ENCODE measurements around the gene STARD10.

STARD10 gene

DNA sequence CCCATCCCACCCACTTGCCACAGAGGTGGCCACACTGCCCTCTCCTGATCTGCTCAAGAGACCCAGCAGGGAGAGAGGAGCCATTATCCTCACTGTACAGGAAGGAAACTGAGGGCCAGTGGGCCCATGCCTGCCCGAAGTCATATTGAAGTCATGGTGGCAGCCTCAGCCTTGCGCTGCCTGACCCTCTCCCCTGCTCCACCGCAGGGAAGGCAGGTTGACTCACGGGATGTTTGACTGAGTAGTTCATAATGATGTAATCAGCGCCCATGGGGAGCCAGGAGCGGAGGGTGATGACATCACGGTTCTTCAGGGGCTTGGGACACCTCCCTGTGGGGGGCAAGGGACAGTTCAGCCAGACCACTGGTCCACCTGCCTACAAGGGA is 35.5 kb downstream of the STARD10 start:
- H3K4me2 ChIP-seq, result no peak overlapping the region
- no peaks in the 10 kb centered on the region for H3K27me3 ChIP-seq
- H3K36me3 ChIP-seq, result peaks cover 13% of the 10 kb centered on the region; the same call in 1 of the 2 replicates
- no peak overlapping the region for H3K4me3 ChIP-seq
- peaks cover 31% of the 10 kb centered on the region for H3K4me1 ChIP-seq
- TF ChIP-seq Cebpa-rat (IDR thresholded peaks at IDR 0.05), result no peak
- no peaks in the 10 kb centered on the region for H4K20me1 ChIP-seq
- no peaks in the 10 kb centered on the region for H3K9me3 ChIP-seq
- H3K27ac ChIP-seq, result no peak overlapping the region
- no peak overlapping the region for H3K9ac ChIP-seq

DNA sequence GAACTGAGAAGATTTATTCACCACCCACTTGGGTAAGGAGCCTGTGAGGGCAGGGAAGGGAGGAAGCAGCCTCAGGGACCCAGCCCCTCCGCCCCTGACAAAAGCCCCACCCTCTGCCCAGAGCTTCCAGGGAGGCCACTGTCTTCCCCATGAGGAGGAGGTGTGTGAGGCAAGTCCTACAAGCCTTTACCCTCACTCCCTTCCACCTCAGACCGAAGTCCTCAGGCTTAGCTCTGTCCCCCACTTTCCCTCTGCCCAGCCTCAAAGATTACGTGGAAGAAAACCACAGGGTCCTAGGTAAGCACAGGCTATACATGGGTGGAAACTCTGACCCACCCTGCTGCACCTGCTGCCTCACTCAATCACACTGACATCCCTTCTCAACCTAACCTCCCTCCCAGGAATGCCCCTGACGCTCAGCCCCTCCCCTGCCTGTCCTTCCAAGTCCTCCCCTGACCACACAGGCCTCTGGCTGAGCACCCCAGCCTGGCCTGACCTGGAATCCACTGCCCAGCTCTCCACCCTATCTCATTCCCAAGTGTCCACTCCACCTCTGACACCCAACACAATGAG is 38.0 kb downstream of the STARD10 start:
- Histone ChIP-seq H3K4me1 (peaks cover 40% of the 10 kb centered on the region), H3K9me3 (no peaks in the 10 kb centered on the region), H4K20me1 (peaks cover 4% of the 10 kb centered on the region; the same call in 1 of the 2 replicates), H3K27ac (no peak overlapping the region), H3K27me3 (no peaks in the 10 kb centered on the region), H3K4me3 (no peak overlapping the region), H3K9ac (no peak overlapping the region), H3K36me3 (peaks cover 13% of the 10 kb centered on the region; the same call in 1 of the 2 replicates), H3K4me2 (no peak overlapping the region)
- TF ChIP-seq Cebpa-rat (IDR thresholded peaks at IDR 0.05), result no peak

DNA sequence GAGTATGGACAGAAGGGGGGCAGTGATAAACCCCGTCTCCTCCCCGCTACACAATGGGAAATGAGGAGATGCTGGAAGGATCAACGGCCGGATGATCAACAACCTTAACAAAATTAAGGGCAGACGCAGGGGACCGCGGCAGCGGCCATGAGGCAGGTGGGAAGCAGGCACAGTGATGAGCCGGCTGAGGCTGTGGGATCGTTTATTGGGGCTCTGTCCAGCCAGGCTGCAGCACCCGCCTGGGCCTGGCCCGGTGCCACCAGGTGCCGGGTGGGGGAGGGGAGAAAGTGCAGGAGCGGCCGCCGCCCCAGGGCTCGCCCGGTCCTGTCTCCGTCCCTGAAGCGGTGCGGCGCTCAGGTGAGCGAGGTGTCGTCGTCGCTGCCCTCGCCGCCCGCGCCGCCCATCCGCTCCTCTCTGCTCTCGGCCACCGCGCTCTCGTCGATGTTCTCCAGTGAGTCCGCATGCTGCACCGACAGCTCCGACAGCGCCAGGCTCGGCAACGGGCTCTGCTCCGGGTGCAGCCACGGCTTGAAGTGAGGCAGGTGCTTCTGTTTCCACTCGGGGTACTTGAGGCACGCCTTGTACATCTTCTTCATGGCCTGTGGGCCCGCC is 39.2 kb downstream of the STARD10 start:
- H3K4me2 ChIP-seq, result no peak overlapping the region
- H3K36me3 ChIP-seq, result peaks cover 13% of the 10 kb centered on the region; the same call in 1 of the 2 replicates
- H3K4me1 ChIP-seq, result peaks cover 49% of the 10 kb centered on the region
- no peaks in the 10 kb centered on the region for H3K27me3 ChIP-seq
- TF ChIP-seq Cebpa-rat (IDR thresholded peaks at IDR 0.05), result no peak
- H4K20me1 ChIP-seq, result peaks cover 15% of the 10 kb centered on the region
- no peak overlapping the region for H3K4me3 ChIP-seq
- H3K27ac ChIP-seq, result no peak overlapping the region
- no peaks in the 10 kb centered on the region for H3K9me3 ChIP-seq
- H3K9ac ChIP-seq, result no peak overlapping the region

DNA sequence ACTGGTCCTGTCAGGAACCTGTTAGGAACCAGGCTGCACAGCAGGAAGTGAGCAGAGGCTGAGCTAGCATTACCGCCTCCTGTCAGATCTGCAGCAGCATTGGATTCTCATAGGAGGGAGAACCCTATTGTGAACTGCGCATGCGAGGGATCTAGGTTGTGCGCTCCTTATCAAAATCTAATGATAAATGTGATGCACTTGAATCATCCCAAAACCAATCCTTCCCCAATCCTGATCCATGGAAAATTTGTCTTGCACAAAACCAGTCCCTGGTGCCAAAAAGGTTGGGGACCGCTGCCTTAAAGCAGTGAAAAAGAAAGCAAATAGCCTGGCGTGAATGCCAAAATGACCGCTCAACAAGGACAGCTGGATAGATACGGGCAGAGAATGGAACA is 39.7 kb downstream of the STARD10 start:
- H3K9ac ChIP-seq, result no peak overlapping the region
- 0 out of 2 replicates have a peak overlapping the region, but pooled peaks have one; percentile 98 for H3K4me2 ChIP-seq
- no peak for TF ChIP-seq Cebpa-rat (IDR thresholded peaks at IDR 0.05)
- no peak overlapping the region for H3K4me3 ChIP-seq
- peaks cover 15% of the 10 kb centered on the region for H4K20me1 ChIP-seq
- no peak overlapping the region for H3K27ac ChIP-seq
- no peaks in the 10 kb centered on the region for H3K9me3 ChIP-seq
- peaks cover 13% of the 10 kb centered on the region; the same call in 1 of the 2 replicates for H3K36me3 ChIP-seq
- H3K27me3 ChIP-seq, result no peaks in the 10 kb centered on the region
- peaks cover 45% of the 10 kb centered on the region for H3K4me1 ChIP-seq

DNA sequence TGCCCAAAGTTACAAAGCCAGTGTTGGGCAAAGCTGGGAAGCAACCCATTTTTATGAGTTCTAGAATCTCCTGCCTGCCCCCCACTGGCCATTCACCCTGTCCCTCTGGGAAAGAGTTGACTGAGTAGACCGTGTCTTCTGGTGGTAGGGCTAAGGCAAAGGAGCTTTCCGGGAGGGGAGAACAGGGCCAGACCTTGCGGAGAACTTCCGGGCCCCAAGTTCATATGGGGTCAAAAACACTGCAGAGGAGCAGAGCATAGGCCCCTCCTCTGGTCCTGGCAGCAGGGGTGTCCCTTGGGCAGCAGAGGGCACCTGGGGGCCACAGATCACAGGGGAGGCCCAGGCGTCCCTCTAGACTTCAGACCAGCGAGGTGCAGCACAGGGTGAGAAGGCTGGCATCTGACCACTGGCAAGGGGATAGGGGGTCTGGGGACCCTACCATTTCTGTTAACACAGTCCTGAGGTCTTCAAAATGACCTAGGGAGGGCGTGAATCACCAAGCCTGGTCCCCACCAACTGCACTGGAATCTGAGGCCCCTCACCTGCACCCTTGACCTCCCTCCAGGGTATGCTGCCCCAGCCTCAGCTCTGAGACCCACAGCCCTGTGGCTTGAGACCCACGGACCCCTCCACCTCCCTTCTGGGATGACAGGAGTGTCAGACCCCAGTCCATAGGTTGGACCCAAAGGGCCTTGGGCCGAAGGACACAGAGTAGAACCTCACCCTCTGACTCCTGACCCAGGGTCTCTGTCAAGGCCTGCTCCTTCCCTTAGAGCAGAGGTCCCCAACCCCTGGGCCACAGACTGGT is 40.3 kb downstream of the STARD10 start:
- Histone ChIP-seq H3K27ac (peak overlapping the region; percentile 80; the same call in 1 of the 2 replicates), H3K4me1 (peaks cover 43% of the 10 kb centered on the region), H3K4me3 (no peak overlapping the region)

DNA sequence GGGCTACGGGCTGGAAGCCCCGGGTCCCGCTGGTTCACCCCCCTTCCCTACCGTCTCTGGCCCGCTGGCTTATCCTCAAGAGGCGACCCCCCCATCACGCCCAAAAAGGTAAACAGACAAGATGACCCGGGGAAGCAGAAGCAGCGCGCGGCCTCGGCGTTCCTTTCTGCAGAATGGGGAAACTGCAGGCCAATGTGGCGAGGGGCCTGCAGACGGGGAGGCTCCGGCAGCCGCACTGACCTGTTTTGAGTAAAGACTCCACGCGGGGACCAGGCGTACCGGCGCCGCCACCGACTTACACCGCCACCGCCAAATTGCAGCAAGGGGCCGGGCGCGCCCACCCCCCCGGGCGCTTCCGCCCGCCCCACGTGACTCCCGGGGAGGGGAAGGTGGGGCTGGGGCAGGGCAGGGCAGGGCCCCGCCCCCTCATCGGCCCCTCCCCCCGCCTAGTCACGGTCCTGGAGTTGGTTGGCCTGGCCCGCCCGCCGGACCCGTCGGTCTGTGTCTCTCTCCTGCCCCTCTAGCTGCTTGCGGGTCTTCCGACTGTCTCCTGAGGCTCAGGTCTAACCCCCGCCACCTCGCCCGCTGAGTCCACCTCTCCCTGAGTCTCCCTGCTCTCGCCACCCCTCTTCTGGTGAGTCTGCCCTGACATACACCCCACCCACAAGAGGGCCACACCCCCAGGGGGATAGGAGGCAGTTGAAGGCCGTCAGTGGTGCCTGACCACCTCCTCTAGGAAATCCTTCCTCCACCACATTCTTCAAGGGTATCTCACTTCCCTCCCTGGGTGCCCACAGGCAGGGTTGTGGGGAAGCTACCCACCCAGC is 41.5 kb downstream of the STARD10 start, which contains the start of gene ARAP1:
TSS of gene ARAP1 (minus strand) at position 321 of the 827 bp plus-strand sequence. CDS start 25,280 bp downstream, outside the sequence.
- H3K36me3 ChIP-seq, result peaks cover 3% of the 10 kb centered on the region; the same call in 1 of the 2 replicates
- H3K4me2 ChIP-seq, result peak within 1 kb of the TSS; percentile 98
- H3K4me3 ChIP-seq, result peak within 1 kb of the TSS; percentile 83
- H3K27ac ChIP-seq, result peak within 1 kb of the TSS; percentile 80
- no peaks in the 10 kb centered on the region for H3K9me3 ChIP-seq
- no peaks in the 10 kb centered on the region for H3K27me3 ChIP-seq
- H4K20me1 ChIP-seq, result peaks cover 26% of the 10 kb centered on the region
- peaks cover 48% of the 10 kb centered on the region for H3K4me1 ChIP-seq
- no peak for TF ChIP-seq Cebpa-rat (IDR thresholded peaks at IDR 0.05)
- peak within 1 kb of the TSS; percentile 85 for H3K9ac ChIP-seq

More for the DNA sequence above, 40.3 kb downstream of the STARD10 start:
- H3K4me2 ChIP-seq, result peak overlapping the region; percentile 98
- peaks cover 13% of the 10 kb centered on the region; the same call in 1 of the 2 replicates for H3K36me3 ChIP-seq
- no peak for TF ChIP-seq Cebpa-rat (IDR thresholded peaks at IDR 0.05)
- no peak overlapping the region for H3K9ac ChIP-seq
- H3K27me3 ChIP-seq, result no peaks in the 10 kb centered on the region
- H3K9me3 ChIP-seq, result no peaks in the 10 kb centered on the region
- H4K20me1 ChIP-seq, result peaks cover 19% of the 10 kb centered on the region

DNA sequence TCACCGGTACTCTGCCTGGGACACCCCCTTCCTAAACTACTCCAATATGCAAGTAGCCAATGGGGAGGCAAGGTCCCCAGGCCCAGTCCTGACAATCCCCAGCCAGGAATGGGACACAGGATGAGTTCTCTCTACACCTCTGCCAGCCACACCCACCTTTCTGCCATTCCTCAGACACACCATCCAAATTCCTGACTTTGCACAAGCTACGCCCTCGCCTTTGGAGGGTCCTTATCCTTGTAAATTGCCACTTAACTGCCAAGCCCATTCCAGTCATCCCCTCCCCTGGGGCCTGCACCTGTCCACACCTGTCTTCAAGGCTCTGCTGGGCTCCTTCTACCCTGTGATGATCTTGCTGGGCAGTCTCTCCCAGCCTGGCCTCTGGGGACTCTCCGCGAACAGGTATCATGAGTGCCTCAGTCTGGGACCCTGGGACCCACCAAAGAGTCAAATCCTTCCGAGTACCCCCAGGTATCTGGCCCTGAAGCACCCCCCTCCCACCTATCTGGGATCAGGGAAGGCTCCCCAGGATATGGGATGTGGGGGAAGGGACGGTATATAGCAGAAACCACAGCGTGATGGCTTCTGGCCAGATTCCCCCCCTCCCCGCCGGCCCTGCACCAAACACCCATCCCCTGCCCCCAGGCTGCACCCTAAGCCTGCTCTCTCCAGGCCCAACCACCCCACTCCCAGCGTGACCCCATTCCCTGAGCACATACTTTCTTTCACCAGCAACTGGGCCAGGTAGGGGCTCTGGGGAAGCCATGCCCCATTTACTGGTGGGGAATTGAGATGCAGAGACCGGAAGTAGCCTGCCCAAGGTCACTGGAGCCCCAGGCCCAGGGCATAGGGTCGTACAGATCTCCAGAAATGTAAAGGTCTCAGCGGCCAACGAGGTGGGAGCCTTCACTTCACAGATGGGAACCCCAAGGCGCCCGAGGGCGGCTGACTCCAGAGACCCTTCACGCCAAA is 42.4 kb downstream of the STARD10 start:
- no peaks in the 10 kb centered on the region; the same call in 1 of the 2 replicates for H3K36me3 ChIP-seq
- H3K4me2 ChIP-seq, result peak overlapping the region; percentile 98
- H3K4me1 ChIP-seq, result peaks cover 53% of the 10 kb centered on the region
- H3K9me3 ChIP-seq, result no peaks in the 10 kb centered on the region
- H3K27ac ChIP-seq, result peak overlapping the region; percentile 80
- peaks cover 33% of the 10 kb centered on the region for H4K20me1 ChIP-seq
- no peaks in the 10 kb centered on the region for H3K27me3 ChIP-seq
- peak overlapping the region; percentile 85 for H3K9ac ChIP-seq
- TF ChIP-seq Cebpa-rat (IDR thresholded peaks at IDR 0.05), result no peak
- peak overlapping the region; percentile 83 for H3K4me3 ChIP-seq

DNA sequence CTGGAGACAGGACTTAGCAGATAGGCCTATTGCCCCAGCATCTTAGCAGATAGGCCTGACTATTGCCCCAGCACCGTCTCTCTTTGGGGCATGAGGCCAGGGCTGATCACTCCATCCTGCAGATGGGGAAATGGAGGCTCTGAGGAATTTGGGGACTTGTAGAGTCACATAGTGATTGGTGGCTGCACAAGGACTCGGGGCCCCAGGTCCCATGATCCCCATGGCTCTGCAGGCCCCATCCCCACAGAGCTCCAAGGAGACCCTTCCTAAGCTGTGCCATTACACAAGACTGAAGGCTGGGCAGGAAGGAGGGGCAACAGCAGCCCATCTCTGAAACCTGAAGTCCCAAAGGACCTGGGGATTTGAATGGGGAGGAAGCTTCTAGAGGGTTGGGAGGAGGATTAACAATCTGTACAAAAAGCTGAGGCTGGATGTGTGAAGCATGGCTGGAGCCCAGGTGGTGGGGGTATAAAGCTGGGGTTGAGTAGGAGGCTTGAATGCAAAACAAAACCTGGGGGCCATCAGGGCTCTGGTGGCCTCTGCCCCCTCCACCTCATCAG is 43.2 kb downstream of the STARD10 start:
- Histone ChIP-seq H3K4me1 (peaks cover 60% of the 10 kb centered on the region), H4K20me1 (peaks cover 39% of the 10 kb centered on the region), H3K36me3 (no peaks in the 10 kb centered on the region; the same call in 1 of the 2 replicates), H3K9ac (no peak overlapping the region), H3K27ac (no peak overlapping the region), H3K9me3 (no peaks in the 10 kb centered on the region), H3K27me3 (no peaks in the 10 kb centered on the region), H3K4me2 (peak overlapping the region; percentile 98), H3K4me3 (peak overlapping the region; percentile 83)
- TF ChIP-seq Cebpa-rat (IDR thresholded peaks at IDR 0.05), result no peak
